GM12864 (cell line): ENCODE measurements around the gene OR5B21.

Experiments
- DNase-seq: peaks from one replicate; pipeline ENCODE4 v3.0.0-alpha.2; 2011; ENCODE audit warnings: low read depth
- H3K4me3 ChIP-seq: 2 replicates; pipeline ENCODE4 v1.5.1; 2011; ENCODE audit warnings: mild to moderate bottlenecking, low read depth, low read length, control low read depth
- TF ChIP-seq, protein P1 (sequence below): IDR thresholded peaks from 2 replicates; pipeline ENCODE4 v1.5.1; 2011; ENCODE audit warnings: low read depth, mild to moderate bottlenecking, moderate library complexity, low read length, control low read depth, inconsistent platforms; ENCODE audit errors: missing control alignments

OR5B21 gene

DNA sequence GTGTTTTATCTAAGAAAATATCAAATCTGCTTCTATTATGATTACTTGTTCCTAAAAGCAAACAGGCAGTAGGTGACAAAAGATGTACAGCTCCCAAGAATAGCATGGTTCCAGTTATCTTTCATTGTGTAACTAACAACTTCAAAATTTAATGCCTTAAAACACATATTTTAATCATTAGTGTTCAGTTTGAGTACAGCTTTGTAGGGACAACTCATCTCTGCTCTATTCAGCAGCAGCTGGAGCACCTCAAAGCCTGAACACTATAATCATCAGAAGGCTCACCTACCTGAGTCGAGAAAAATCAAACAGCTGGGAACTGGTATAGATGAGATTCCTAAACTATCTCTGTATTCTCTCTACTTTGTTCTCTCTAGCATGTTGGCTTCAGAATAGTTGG lies 41.6 kb downstream of the OR5B21 start:
- TF ChIP-seq, protein P1, sequence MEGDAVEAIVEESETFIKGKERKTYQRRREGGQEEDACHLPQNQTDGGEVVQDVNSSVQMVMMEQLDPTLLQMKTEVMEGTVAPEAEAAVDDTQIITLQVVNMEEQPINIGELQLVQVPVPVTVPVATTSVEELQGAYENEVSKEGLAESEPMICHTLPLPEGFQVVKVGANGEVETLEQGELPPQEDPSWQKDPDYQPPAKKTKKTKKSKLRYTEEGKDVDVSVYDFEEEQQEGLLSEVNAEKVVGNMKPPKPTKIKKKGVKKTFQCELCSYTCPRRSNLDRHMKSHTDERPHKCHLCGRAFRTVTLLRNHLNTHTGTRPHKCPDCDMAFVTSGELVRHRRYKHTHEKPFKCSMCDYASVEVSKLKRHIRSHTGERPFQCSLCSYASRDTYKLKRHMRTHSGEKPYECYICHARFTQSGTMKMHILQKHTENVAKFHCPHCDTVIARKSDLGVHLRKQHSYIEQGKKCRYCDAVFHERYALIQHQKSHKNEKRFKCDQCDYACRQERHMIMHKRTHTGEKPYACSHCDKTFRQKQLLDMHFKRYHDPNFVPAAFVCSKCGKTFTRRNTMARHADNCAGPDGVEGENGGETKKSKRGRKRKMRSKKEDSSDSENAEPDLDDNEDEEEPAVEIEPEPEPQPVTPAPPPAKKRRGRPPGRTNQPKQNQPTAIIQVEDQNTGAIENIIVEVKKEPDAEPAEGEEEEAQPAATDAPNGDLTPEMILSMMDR = no peak
- no peak for DNase-seq
- H3K4me3 ChIP-seq = no peak overlapping the region

DNA sequence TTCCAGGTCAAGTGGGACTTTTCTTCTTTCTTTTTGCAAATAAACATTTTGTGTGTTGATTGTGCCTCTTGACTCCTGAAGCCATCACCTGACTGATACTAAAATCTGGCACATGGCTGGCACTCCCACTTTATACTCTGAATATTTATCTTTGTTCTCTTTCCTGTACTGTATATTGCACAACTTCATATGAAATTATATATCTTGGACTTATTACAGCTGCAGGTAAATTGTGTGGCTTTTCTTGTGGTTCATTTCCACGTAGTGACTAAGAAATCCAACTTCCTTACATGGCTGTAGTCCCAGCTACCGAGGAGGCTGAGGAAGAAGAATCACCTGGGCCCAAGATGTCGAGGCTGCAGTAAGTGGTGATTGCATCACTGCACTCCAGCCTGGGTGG lies 42.2 kb downstream of the OR5B21 start:
- TF ChIP-seq, protein P1 = no peak
- no peak overlapping the region for H3K4me3 ChIP-seq
- DNase-seq = no peak
